ENCODE data around the gene TEDC2. TPM values are rescaled to one million over a fixed set of nuclear protein-coding genes. Genes with fewer than 3 reads are reported as not detected.

The TEDC2 gene
- total and polyA plus RNA-seq, 9 of the 15 experiments (the other 6 are each of a cell fraction or from before 2014, with no cell fraction given): 0.75 to 57.0 (median 17.6) TPM

- peak; percentile 83; the same call in 1 of the 2 replicates for TF ChIP-seq ZBTB33 (CRISPR knock-in tag; IDR thresholded peaks at IDR 0.05)
- TF ChIP-seq MAZ (CRISPR knock-in tag; conservative IDR thresholded peaks at IDR 0.05 in 1 of 2, IDR thresholded peaks at IDR 0.05 in 1 of 2): peak; percentile 47 to 72; a peak in 3 of 4 replicates
- peak; percentile 50 for TF ChIP-seq ZNF263 (CRISPR knock-in tag; IDR thresholded peaks at IDR 0.05; ENCODE audit: borderline replicate concordance)
- peak; percentile 87 for TF ChIP-seq SMC3 (conservative IDR thresholded peaks at IDR 0.05; ENCODE audit: insufficient read depth, low read depth, low read length)
- TF ChIP-seq RAD51 (IDR thresholded peaks at IDR 0.05; ENCODE audit: borderline replicate concordance, low read depth): peak; percentile 43; the same call in 1 of the 2 replicates
- TF ChIP-seq CC2D1A (IDR thresholded peaks at IDR 0.05): peak; percentile 58; the same call in 1 of the 2 replicates
- TF ChIP-seq USF2 (CRISPR knock-in tag; IDR thresholded peaks at IDR 0.05): peak; percentile 60
- TF ChIP-seq MLLT1 (IDR thresholded peaks at IDR 0.05): 0 out of 4 replicates have a peak, but pooled peaks of 1 of the 2 experiments have one; percentile 1
- peak; percentile 91 for TF ChIP-seq ZBTB7A (IDR thresholded peaks at IDR 0.05; ENCODE audit: borderline replicate concordance, control insufficient read depth, low read depth, low read length)
- TF ChIP-seq CREM (IDR thresholded peaks at IDR 0.05; ENCODE audit: low read depth): peak; percentile 48; the same call in 1 of the 2 replicates
- peak; percentile 86 for TF ChIP-seq REST (IDR thresholded peaks at IDR 0.05; ENCODE audit: borderline replicate concordance)
- TF ChIP-seq REST (CRISPR knock-in tag; IDR thresholded peaks at IDR 0.05; ENCODE audit: low read depth): no peak
- peak; percentile 38; the same call in 1 of the 2 replicates for TF ChIP-seq POLR2G (IDR thresholded peaks at IDR 0.05; ENCODE audit: low read depth, low read length)
Observed at GRCh38 chr16:2500918-2501750, 41.2 kb downstream of the TEDC2 start (continued).

Data from K562 (cell line).